ENCODE data around the gene VRTN. TPM values are rescaled to one million over a fixed set of nuclear protein-coding genes. Genes with fewer than 3 reads are reported as not detected.

The VRTN gene
- total RNA-seq, 2 experiments from 2014 or later, result not detected

GRCh38 chr14:74405663-74406062, 57.4 kb downstream of the VRTN start:
- Mint-ChIP-seq H3K4me1 (ENCODE audit: low read depth) (peaks cover 18% of the 10 kb centered on the region), H3K36me3 (ENCODE audit: low read depth) (no peaks in the 10 kb centered on the region), H3K27me3 (peaks cover 7% of the 10 kb centered on the region), H3K4me3 (no peak overlapping the region), H3K27ac (no peak overlapping the region), H3K9me3 (no peaks in the 10 kb centered on the region)
- Histone ChIP-seq H3K27ac (ENCODE audit: low read depth in 1 of 2, low read length in 2 of 2) (no peak overlapping the region), H3K27me3 (ENCODE audit: control insufficient read depth in 1 of 2, insufficient read depth in 2 of 2, low read length in 2 of 2) (no peaks in the 10 kb centered on the region), H3K4me3 (ENCODE audit: low read length) (no peak overlapping the region), H3K9me3 (ENCODE audit: control insufficient read depth in 1 of 2, insufficient read depth in 1 of 2, low read length in 2 of 2) (no peaks in the 10 kb centered on the region), H3K4me1 (ENCODE audit: insufficient read depth, low read length) (peaks cover 24% of the 10 kb centered on the region), H3K36me3 (ENCODE audit: insufficient read depth, low read length) (no peaks in the 10 kb centered on the region)
- DNase-seq, result no peak
- TF ChIP-seq CTCF (IDR thresholded peaks at IDR 0.05), result no peak
- POLR2A ChIA-PET, result no interaction called here
- intact Hi-C loops (cut with DNase I, micrococcal nuclease), result no loop called here
- no peak for ATAC-seq (ENCODE audit: poor library complexity)
- CTCF ChIA-PET, result no interaction called here

GRCh38 chr14:74407021-74407800, 58.9 kb downstream of the VRTN start:
- H3K36me3 Mint-ChIP-seq (ENCODE audit: low read depth), result no peaks in the 10 kb centered on the region
- ChIA-PET POLR2A (no interaction called here), CTCF (no interaction called here)
- no peaks in the 10 kb centered on the region for H3K9me3 Mint-ChIP-seq
- peaks cover 5% of the 10 kb centered on the region for H3K4me1 Mint-ChIP-seq (ENCODE audit: low read depth)
- ATAC-seq (ENCODE audit: poor library complexity) (no peak), DNase-seq (no peak)
- TF ChIP-seq CTCF (IDR thresholded peaks at IDR 0.05), result no peak
- Histone ChIP-seq H3K27ac (ENCODE audit: low read depth in 1 of 2, low read length in 2 of 2) (no peak overlapping the region), H3K27me3 (ENCODE audit: control insufficient read depth in 1 of 2, insufficient read depth in 2 of 2, low read length in 2 of 2) (peaks cover 0 to 3% of the 10 kb centered on the region in 2 experiments), H3K9me3 (ENCODE audit: control insufficient read depth in 1 of 2, insufficient read depth in 1 of 2, low read length in 2 of 2) (no peaks in the 10 kb centered on the region), H3K36me3 (ENCODE audit: insufficient read depth, low read length) (no peaks in the 10 kb centered on the region), H3K4me3 (ENCODE audit: low read length) (no peak overlapping the region), H3K4me1 (ENCODE audit: insufficient read depth, low read length) (peaks cover 9% of the 10 kb centered on the region)
- no peak overlapping the region for H3K27ac Mint-ChIP-seq
- peaks cover 14% of the 10 kb centered on the region for H3K27me3 Mint-ChIP-seq
- H3K4me3 Mint-ChIP-seq, result no peak overlapping the region
- intact Hi-C loops (cut with DNase I, micrococcal nuclease), result no loop called here

- Histone ChIP-seq H3K36me3 (ENCODE audit: insufficient read depth, low read length) (no peaks in the 10 kb centered on the region), H3K4me3 (ENCODE audit: low read length) (no peak overlapping the region), H3K4me1 (ENCODE audit: insufficient read depth, low read length) (peaks cover 3% of the 10 kb centered on the region), H3K27ac (ENCODE audit: low read depth in 1 of 2, low read length in 2 of 2) (no peak overlapping the region), H3K27me3 (ENCODE audit: control insufficient read depth in 1 of 2, insufficient read depth in 2 of 2, low read length in 2 of 2) (peaks cover 0 to 3% of the 10 kb centered on the region in 2 experiments), H3K9me3 (ENCODE audit: control insufficient read depth in 1 of 2, insufficient read depth in 1 of 2, low read length in 2 of 2) (no peaks in the 10 kb centered on the region)
- intact Hi-C loops (cut with DNase I, micrococcal nuclease), result no loop called here
- DNase-seq, result no peak
- ChIA-PET POLR2A (no interaction called here), CTCF (interaction anchor here (0.6 kb wide), 1 partner anchor 47 kb away, joined by 3 read pairs; no protein-coding TSS in a partner anchor)
- Mint-ChIP-seq H3K27ac (no peak overlapping the region), H3K36me3 (ENCODE audit: low read depth) (no peaks in the 10 kb centered on the region), H3K27me3 (peaks cover 14% of the 10 kb centered on the region), H3K9me3 (no peaks in the 10 kb centered on the region), H3K4me3 (no peak overlapping the region), H3K4me1 (ENCODE audit: low read depth) (peaks cover 3% of the 10 kb centered on the region)
- TF ChIP-seq CTCF (IDR thresholded peaks at IDR 0.05), result no peak
- no peak for ATAC-seq (ENCODE audit: poor library complexity)
Observed at GRCh38 chr14:74407801-74408154, 59.5 kb downstream of the VRTN start.

All from CD4-positive, alpha-beta T cell (primary cell).